NCI-H187 treated with DMSO at 0.1 percent for 48 hours (cell line): ENCODE measurements around the gene CNIH1.
"Not testable (repeated sequence)": the region's sequence is repeated elsewhere in the genome, so short reads cannot be mapped to it uniquely, and the experiment has no call there.

Source experiments
- DNase-seq: peaks from one replicate; lab custom pipeline; 2025; lab: John Stamatoyannopoulos, UW

Gene CNIH1

GRCh38 chr14:54380558-54380957 lies 60.6 kb downstream of the CNIH1 start:
- DNase-seq = not testable (repeated sequence)

GRCh38 chr14:54378893-54379292 lies 62.3 kb downstream of the CNIH1 start:
- not testable (repeated sequence) for DNase-seq

GRCh38 chr14:54377501-54377900 lies 63.7 kb downstream of the CNIH1 start:
- DNase-seq = no peak

GRCh38 chr14:54374117-54374884 lies 66.9 kb downstream of the CNIH1 start:
- no peak for DNase-seq
